K562 (cell line): Measurements from ENCODE around the gene NEDD8. TPM values are rescaled to one million over a fixed set of nuclear protein-coding genes. Genes with fewer than 3 reads are reported as not detected.

ENCODE experiments used
- ATAC-seq: fragments of 200-7000 bp; cut with Tn5 transposase; 3 replicates; pipeline ENCODE4 v1.9.1; 2020; ENCODE audit warnings: moderate library complexity
- BruUV-seq: library from RNA; stranded (reverse); fragments of 400-500 nt; replicated peaks from 2 replicates; lab custom pipeline; 2021; lab: Mats Ljungman, UMichigan
- CTCF ChIA-PET: fragments of 300-600 bp; formaldehyde crosslinking; extraction: SDS; loops from one replicate; lab custom pipeline; 2021; ENCODE audit warnings: low intra/inter-chr PET ratio; lab: Yijun Ruan, JAX
- POLR2A ChIA-PET: fragments of 300-600, 350-650 bp; sonication (Branson Sonifier 250); formaldehyde crosslinking; extraction: SDS; loops from one replicate; lab custom pipeline; 2021; ENCODE audit warnings: antibody characterized with exemption, inconsistent platforms; lab: Yijun Ruan, JAX
- DNase-seq, 4 experiments: peaks; one replicate each; pipeline versions ENCODE4 v3.0.0 to v3.0.0-alpha.2; 2011 to 2018; ENCODE audit warnings: low spot score in 3 of 4, mixed read lengths in 3 of 4; ENCODE audit errors: extremely low read depth in 1 of 4
- FAIRE-seq: peaks from 2 replicates; lab custom pipeline; 2011; peaks lifted over from hg19 to GRCh38; lab: Jason Lieb, UNC
- H2AFZ ChIP-seq: 2 replicates; pipeline ENCODE4 v1.6.0; 2011; ENCODE audit warnings: low read depth, low read length, control low read depth, inconsistent platforms
- H3K27ac ChIP-seq: fragments of 200-600 bp; 3 replicates; pipeline ENCODE4 v1.8.0; 2011; ENCODE audit warnings: low read depth, mild to moderate bottlenecking, control low read depth, inconsistent platforms, low read length, moderate library complexity, mixed read lengths; ENCODE audit errors: extremely low read depth
- H3K27me3 ChIP-seq, 2 experiments: fragments of 300-600 bp in 1 of 2; 2 replicates in 1 of 2; 3 replicates in 1 of 2; pipeline versions ENCODE4 v1.6.0 to v1.8.0; 2011; ENCODE audit warnings: inconsistent platforms in 2 of 2, low read length in 2 of 2, mild to moderate bottlenecking in 1 of 2, mixed read lengths in 1 of 2, moderate library complexity in 1 of 2; ENCODE audit not compliant: control insufficient read depth in 2 of 2, insufficient read depth in 2 of 2
- H3K36me3 ChIP-seq: fragments of 300-600 bp; 3 replicates; pipeline ENCODE4 v1.8.0; 2011; ENCODE audit warnings: mild to moderate bottlenecking, low read length, inconsistent platforms; ENCODE audit not compliant: control insufficient read depth, insufficient read depth
- H3K4me1 ChIP-seq, 2 experiments: fragments of 200-600 bp in 1 of 2; replicated peaks in 1 of 2; 2 replicates in 1 of 2; 3 replicates in 1 of 2; pipeline versions ENCODE4 v1.5.1 to v1.8.0; 2011; ENCODE audit warnings: inconsistent platforms in 2 of 2, low read length in 2 of 2, mild to moderate bottlenecking in 1 of 2, mixed read lengths in 1 of 2, moderate library complexity in 1 of 2; ENCODE audit not compliant: control insufficient read depth in 2 of 2, insufficient read depth in 2 of 2
- H3K4me2 ChIP-seq: 2 replicates; pipeline ENCODE4 v1.6.1; 2011; ENCODE audit warnings: low read length, control low read depth, inconsistent platforms, mixed read lengths; ENCODE audit not compliant: insufficient read depth
- H3K4me3 ChIP-seq: fragments of 200-600 bp; sonication (generic), shearing (Covaris generic); 2 replicates; pipeline ENCODE4 v1.5.1; 2016; ENCODE audit warnings: control low read depth, inconsistent platforms
- H3K79me2 ChIP-seq: fragments of 200-600 bp; 3 replicates; pipeline ENCODE4 v1.8.0; 2011; ENCODE audit warnings: low read length, inconsistent platforms; ENCODE audit not compliant: control insufficient read depth, insufficient read depth
- H3K9ac ChIP-seq, 2 experiments: 2 replicates each; pipeline versions ENCODE4 v1.6.0 to v1.6.1; 2011; ENCODE audit warnings: low read depth in 2 of 2, low read length in 2 of 2, control low read depth in 1 of 2, inconsistent platforms in 1 of 2, mild to moderate bottlenecking in 1 of 2, mixed read lengths in 1 of 2; ENCODE audit not compliant: insufficient read depth in 1 of 2
- H3K9me1 ChIP-seq: one replicate; pipeline ENCODE4 v1.6.0; 2011; ENCODE audit warnings: inconsistent platforms, mild to moderate bottlenecking, low read length, moderate library complexity; ENCODE audit not compliant: control insufficient read depth, insufficient read depth
- H3K9me3 ChIP-seq: replicated peaks from 2 replicates; pipeline ENCODE4 v1.5.1; 2011; ENCODE audit warnings: low read depth, low read length, inconsistent platforms; ENCODE audit not compliant: control insufficient read depth, insufficient read depth
- H4K20me1 ChIP-seq: replicated peaks from 2 replicates; pipeline ENCODE4 v1.6.1; 2011; ENCODE audit warnings: low read length, inconsistent platforms, mixed read lengths; ENCODE audit not compliant: control insufficient read depth, insufficient read depth
- HMG20B ChIP-seq: fragments of 250-450 bp; sonication (Bioruptor Pico); IDR thresholded peaks from 2 replicates; pipeline ENCODE4 v1.5.0; 2021; ENCODE audit warnings: mild to moderate bottlenecking
- KLF16 ChIP-seq: IDR thresholded peaks from 2 replicates; pipeline ENCODE4 v1.6.1; 2016; ENCODE audit warnings: antibody characterized with exemption
- SMARCC2 ChIP-seq: fragments of 450-650 bp; IDR thresholded peaks from 2 replicates; pipeline ENCODE4 v1.6.1; 2017; ENCODE audit warnings: antibody characterized with exemption, moderate library complexity, mild to moderate bottlenecking, low read depth
- SRSF1 ChIP-seq: fragments of 200-400 bp; formaldehyde crosslinking; IDR thresholded peaks from 2 replicates; pipeline ENCODE4 v1.6.1; 2017; ENCODE audit warnings: mild to moderate bottlenecking, low read depth, low read length, moderate library complexity
- WGBS: fragments of 100-300 bp; shearing (Covaris generic); methylation state at CpG from one replicate; pipeline ENCODE4 v1.1.6; 2016; ENCODE audit warnings: low coverage, mixed read lengths; ENCODE audit not compliant: insufficient coverage; ENCODE audit errors: missing lambda C conversion rate; 5-methylcytosine and 5-hydroxymethylcytosine counted together
- in situ Hi-C: fragments of 300-500 bp; cut with MboI; formaldehyde crosslinking; loops from 4 replicates; pipeline ENCODE4 v1.15.0; 2018; ENCODE audit warnings: inconsistent platforms, mixed read lengths
- intact Hi-C: fragments of 100-400 bp; cut with micrococcal nuclease; formaldehyde crosslinking; loops from 2 replicates; pipeline ENCODE4 v1.14.2; 2022
- polyA plus RNA-seq, 8 experiments: library from polyadenylated mRNA; depleted of rRNA in 4 of 8; stranded (reverse) in 5 of 8; unstranded in 3 of 8; fragments of >200 nt; fragmentation: Nextera tagmentation in 2 of 8; fragmentation: Illumina TruSeq in 1 of 8; extraction: Ambion mirVana in 2 of 8; extraction: Trizol in 1 of 8; gene quantifications; 2 replicates each; pipeline versions ENCODE4 v1.2.1 to v1.2.3, GENCODE V29; 2011 to 2014; ENCODE audit warnings: inconsistent platforms in 1 of 8, missing spikeins in 1 of 8
- total RNA-seq, 7 experiments: library from RNA; depleted of rRNA in 6 of 7; stranded (reverse); fragments of >200 nt in 6 of 7; fragmentation: Illumina TruSeq in 2 of 7; extraction: Trizol in 2 of 7; gene quantifications; 2 replicates each; pipeline versions ENCODE4 v1.2.1 to v1.2.3, GENCODE V29; 2011 to 2021; ENCODE audit warnings: low replicate concordance in 1 of 7
- TF ChIP-seq, protein P1 (sequence below), 2 experiments: fragments of 450-650 bp; IDR thresholded peaks; 2 replicates each; pipeline ENCODE4 v1.6.1; 2016; ENCODE audit warnings: mild to moderate bottlenecking in 2 of 2, borderline replicate concordance in 1 of 2, low read depth in 1 of 2, moderate library complexity in 1 of 2

Gene NEDD8
- total and polyA plus RNA-seq, 9 of the 15 experiments (the other 6 are each of a cell fraction or from before 2014, with no cell fraction given): 142 to 691 (median 260) TPM

DNA sequence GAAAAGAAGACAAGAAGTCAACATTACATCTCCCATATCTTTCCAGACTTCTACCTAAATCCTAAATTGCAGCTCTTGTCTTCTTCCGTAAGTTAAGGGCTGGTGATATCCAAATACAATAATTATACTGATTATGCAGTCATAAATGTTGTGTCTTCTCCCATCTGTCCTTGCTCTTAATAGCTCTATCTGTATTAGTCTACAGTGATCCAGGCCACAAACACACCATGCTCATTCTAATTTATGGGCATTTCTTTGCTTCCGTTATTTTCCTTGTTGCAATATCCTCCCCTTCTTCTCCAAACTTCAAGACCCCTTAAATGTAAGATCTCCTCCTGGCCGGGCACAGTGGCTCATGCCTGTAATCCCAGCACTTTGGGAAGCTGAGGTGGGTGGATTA, 12.6 kb downstream of the NEDD8 start:
- in situ Hi-C loops: no loop called here
- FAIRE-seq: no peak

More for the DNA sequence above, 12.6 kb downstream of the NEDD8 start:
- H3K4me2 ChIP-seq: no peak overlapping the region
- no peaks in the 10 kb centered on the region for H4K20me1 ChIP-seq
- DNase-seq (no peak), ATAC-seq (no peak)
- no peak overlapping the region for H2AFZ ChIP-seq
- BruUV-seq: no TSS peak
- H3K9me3 ChIP-seq: no peaks in the 10 kb centered on the region
- H3K9me1 ChIP-seq: no peaks in the 10 kb centered on the region
- TF ChIP-seq SRSF1: no peak
- TF ChIP-seq HMG20B (CRISPR knock-in tag): no peak
- TF ChIP-seq SMARCC2: no peak
- TF ChIP-seq KLF16: no peak
- TF ChIP-seq, protein P1, sequence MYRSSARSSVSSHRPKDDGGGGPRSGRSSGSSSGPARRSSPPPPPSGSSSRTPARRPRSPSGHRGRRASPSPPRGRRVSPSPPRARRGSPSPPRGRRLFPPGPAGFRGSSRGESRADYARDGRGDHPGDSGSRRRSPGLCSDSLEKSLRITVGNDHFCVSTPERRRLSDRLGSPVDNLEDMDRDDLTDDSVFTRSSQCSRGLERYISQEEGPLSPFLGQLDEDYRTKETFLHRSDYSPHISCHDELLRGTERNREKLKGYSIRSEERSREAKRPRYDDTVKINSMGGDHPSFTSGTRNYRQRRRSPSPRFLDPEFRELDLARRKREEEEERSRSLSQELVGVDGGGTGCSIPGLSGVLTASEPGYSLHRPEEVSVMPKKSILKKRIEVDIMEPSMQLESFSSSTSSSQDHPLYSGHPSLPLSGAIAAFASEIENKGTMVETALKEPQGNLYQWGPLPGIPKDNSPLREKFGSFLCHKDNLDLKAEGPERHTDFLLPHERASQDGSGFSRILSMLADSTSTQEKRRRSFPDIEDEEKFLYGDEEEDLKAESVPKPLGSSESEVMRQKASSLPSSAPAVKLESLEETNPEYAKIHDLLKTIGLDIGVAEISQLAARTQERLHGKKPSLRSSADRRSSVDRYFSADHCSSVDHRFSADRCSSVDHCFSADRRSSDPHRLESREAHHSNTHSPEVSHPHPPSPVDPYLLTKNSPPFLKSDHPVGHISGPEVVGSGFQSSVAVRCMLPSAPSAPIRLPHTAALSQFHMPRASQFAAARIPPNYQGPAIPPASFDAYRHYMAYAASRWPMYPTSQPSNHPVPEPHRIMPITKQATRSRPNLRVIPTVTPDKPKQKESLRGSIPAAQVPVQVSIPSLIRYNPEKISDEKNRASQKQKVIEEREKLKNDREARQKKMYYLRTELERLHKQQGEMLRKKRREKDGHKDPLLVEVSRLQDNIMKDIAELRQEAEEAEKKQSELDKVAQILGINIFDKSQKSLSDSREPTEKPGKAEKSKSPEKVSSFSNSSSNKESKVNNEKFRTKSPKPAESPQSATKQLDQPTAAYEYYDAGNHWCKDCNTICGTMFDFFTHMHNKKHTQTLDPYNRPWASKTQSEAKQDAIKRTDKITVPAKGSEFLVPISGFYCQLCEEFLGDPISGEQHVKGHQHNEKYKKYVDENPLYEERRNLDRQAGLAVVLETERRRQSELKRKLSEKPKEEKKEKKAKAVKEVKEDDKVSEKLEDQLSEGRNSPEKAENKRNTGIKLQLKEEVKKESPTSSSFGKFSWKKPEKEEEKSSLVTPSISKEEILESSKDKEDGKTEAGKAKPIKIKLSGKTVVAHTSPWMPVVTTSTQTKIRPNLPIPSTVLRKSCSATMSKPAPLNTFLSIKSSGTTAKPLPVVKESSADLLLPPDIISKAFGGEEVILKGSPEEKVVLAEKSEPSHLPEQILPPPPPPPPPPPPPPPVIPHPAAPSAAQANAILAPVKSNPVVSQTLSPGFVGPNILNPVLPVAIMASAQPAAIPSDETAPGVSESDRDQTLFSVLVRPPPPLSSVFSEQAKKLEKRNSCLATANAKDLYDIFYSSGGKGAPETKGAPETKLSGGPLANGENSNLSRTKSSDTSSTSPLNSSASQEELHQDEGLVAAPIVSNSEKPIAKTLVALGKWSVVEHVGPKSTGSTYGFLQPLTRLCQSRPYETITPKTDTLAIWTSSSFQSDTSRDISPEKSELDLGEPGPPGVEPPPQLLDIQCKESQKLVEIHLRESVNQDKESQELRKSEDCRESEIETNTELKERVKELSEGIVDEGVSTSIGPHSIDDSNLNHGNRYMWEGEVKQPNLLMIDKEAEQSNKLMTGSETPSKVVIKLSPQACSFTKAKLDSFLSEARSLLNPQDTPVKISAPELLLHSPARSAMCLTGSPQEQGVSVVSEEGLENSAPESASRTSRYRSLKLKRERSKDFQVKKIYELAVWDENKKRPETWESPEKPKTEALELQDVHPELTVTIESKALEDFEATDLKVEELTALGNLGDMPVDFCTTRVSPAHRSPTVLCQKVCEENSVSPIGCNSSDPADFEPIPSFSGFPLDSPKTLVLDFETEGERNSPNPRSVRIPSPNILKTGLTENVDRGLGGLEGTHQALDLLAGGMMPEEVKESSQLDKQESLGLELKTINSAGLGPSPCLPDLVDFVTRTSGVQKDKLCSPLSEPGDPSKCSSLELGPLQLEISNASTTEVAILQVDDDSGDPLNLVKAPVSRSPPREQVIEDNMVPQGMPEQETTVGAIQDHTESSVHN (IDR thresholded peaks at IDR 0.05; ENCODE audit: borderline replicate concordance in 1 of 2, low read depth in 1 of 2): no peak
- intact Hi-C loops: no loop called here
- no peak overlapping the region for H3K4me3 ChIP-seq
- peaks cover 9% of the 10 kb centered on the region; the same call in 2 of the 3 replicates for H3K36me3 ChIP-seq
- CTCF ChIA-PET: no interaction called here
- H3K27me3 ChIP-seq: no peaks in the 10 kb centered on the region
- no peak overlapping the region for H3K27ac ChIP-seq
- POLR2A ChIA-PET: no interaction called here
- 63% methylated on average over 3 of the region's 3 CpGs for WGBS
- no peak overlapping the region for H3K9ac ChIP-seq
- peaks cover 18% of the 10 kb centered on the region for H3K79me2 ChIP-seq
- H3K4me1 ChIP-seq: peaks cover 1 to 4% of the 10 kb centered on the region in 2 experiments; a peak in 4 of 5 replicates
